Osteoblast (primary cell): Measurements from ENCODE around the gene AUTS2. TPM values are rescaled to one million over a fixed set of nuclear protein-coding genes. Genes with fewer than 3 reads are reported as not detected.

Source experiments
- DNase-seq: peaks from one replicate; pipeline ENCODE4 v3.0.0; 2011; ENCODE audit warnings: low spot score, mixed read lengths; ENCODE audit not compliant: insufficient read length; ENCODE audit errors: missing footprints
- H2AFZ ChIP-seq: 2 replicates; pipeline ENCODE4 v1.6.0; 2011; ENCODE audit warnings: mild to moderate bottlenecking, low read length
- H3K27ac ChIP-seq: 2 replicates; pipeline ENCODE4 v1.5.1; 2011; ENCODE audit warnings: mild to moderate bottlenecking, low read depth, low read length, moderate library complexity
- H3K27me3 ChIP-seq: 2 replicates; pipeline ENCODE4 v1.6.0; 2012; ENCODE audit warnings: mild to moderate bottlenecking, control low read depth, inconsistent platforms, low read length, moderate library complexity; ENCODE audit not compliant: insufficient read depth
- H3K36me3 ChIP-seq: 2 replicates; pipeline ENCODE4 v1.5.1; 2011; ENCODE audit warnings: mild to moderate bottlenecking, low read length, control low read depth, moderate library complexity; ENCODE audit not compliant: insufficient read depth
- H3K4me1 ChIP-seq: 2 replicates; pipeline ENCODE4 v1.5.1; 2011; ENCODE audit warnings: mild to moderate bottlenecking, low read length, control low read depth, moderate library complexity; ENCODE audit not compliant: insufficient read depth
- H3K4me2 ChIP-seq: 2 replicates; pipeline ENCODE4 v1.6.0; 2011; ENCODE audit warnings: mild to moderate bottlenecking, low read length; ENCODE audit not compliant: insufficient read depth
- H3K4me3 ChIP-seq: fragments of 200-600 bp; sonication (generic); 3 replicates; pipeline ENCODE4 v1.5.1; 2012; ENCODE audit warnings: mild to moderate bottlenecking, low read length, inconsistent platforms; ENCODE audit not compliant: insufficient read depth
- H3K79me2 ChIP-seq: 2 replicates; pipeline ENCODE4 v1.6.0; 2012; ENCODE audit warnings: mild to moderate bottlenecking, low read length, control low read depth, inconsistent platforms; ENCODE audit not compliant: insufficient read depth
- H3K9me3 ChIP-seq: 2 replicates; pipeline ENCODE4 v1.5.1; 2011; ENCODE audit warnings: low read depth, low read length, control low read depth
- H4K20me1 ChIP-seq: 2 replicates; pipeline ENCODE4 v1.6.0; 2012; ENCODE audit warnings: mild to moderate bottlenecking, low read length, control low read depth; ENCODE audit not compliant: insufficient read depth
- total RNA-seq: library from RNA; depleted of rRNA; stranded (reverse); fragments of >200 nt; gene quantifications from 2 replicates; pipeline ENCODE4 v1.2.3, GENCODE V29; 2012
- TF ChIP-seq, protein P1 (sequence below): IDR thresholded peaks from 2 replicates; pipeline ENCODE4 v1.5.1; 2011; ENCODE audit warnings: mild to moderate bottlenecking, low read depth, low read length, moderate library complexity; ENCODE audit errors: extremely low read depth

AUTS2 gene
- total RNA-seq, 1 donor, result 15.2 TPM

DNA sequence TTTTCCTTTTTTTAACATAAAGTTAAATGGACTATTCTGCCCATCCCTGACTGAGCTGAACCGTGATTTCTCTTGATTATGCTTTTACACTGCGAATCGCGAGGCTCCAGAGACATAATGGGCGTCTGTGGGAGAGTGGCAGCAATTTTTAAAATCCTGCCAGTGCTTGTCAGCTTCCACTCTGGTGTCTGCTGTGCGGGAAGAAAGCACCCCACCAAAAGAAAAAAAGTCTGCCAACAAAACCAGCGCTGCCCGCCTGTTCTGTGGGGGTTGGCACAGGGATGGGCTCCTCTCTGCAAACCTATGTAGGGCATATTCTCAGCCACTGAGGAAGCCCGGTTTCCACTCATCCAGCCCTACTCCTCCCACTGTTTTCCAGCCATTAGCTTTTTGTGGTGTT, 941.3 kb downstream of the AUTS2 start:
- no peak for DNase-seq
- Histone ChIP-seq H3K9me3 (no peaks in the 10 kb centered on the region), H2AFZ (no peak overlapping the region), H3K36me3 (no peaks in the 10 kb centered on the region), H3K27ac (no peak overlapping the region), H3K79me2 (no peaks in the 10 kb centered on the region), H3K4me1 (no peaks in the 10 kb centered on the region), H3K4me2 (no peak overlapping the region), H4K20me1 (no peaks in the 10 kb centered on the region), H3K27me3 (peaks cover 3% of the 10 kb centered on the region), H3K4me3 (no peak overlapping the region)
- TF ChIP-seq, protein P1, sequence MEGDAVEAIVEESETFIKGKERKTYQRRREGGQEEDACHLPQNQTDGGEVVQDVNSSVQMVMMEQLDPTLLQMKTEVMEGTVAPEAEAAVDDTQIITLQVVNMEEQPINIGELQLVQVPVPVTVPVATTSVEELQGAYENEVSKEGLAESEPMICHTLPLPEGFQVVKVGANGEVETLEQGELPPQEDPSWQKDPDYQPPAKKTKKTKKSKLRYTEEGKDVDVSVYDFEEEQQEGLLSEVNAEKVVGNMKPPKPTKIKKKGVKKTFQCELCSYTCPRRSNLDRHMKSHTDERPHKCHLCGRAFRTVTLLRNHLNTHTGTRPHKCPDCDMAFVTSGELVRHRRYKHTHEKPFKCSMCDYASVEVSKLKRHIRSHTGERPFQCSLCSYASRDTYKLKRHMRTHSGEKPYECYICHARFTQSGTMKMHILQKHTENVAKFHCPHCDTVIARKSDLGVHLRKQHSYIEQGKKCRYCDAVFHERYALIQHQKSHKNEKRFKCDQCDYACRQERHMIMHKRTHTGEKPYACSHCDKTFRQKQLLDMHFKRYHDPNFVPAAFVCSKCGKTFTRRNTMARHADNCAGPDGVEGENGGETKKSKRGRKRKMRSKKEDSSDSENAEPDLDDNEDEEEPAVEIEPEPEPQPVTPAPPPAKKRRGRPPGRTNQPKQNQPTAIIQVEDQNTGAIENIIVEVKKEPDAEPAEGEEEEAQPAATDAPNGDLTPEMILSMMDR, result no peak

DNA sequence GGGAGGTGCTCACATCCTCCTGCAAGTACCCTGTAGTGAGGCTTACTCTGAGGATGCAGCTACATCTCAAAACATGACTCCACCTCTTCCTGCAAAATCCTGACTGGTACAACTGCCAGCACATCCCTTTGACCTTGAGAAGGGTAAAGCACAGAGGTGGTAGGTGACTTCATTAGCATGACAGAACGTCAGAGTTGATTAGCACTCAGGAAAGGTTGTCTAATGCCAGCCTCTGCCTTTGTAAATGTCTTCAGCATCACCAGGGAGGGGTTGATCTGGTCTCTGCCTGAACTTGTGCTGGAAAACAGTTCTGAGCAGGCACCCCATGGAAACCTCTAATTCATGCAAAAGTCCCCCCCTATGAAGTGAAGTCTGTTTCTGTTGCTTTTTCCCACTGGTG, 942.4 kb downstream of the AUTS2 start:
- Histone ChIP-seq H4K20me1 (no peaks in the 10 kb centered on the region), H3K79me2 (no peaks in the 10 kb centered on the region), H3K4me2 (no peak overlapping the region), H3K27ac (no peak overlapping the region), H3K36me3 (no peaks in the 10 kb centered on the region), H3K9me3 (no peaks in the 10 kb centered on the region), H3K4me3 (no peak overlapping the region), H3K27me3 (peaks cover 3% of the 10 kb centered on the region), H3K4me1 (no peaks in the 10 kb centered on the region), H2AFZ (no peak overlapping the region)
- no peak for DNase-seq
- TF ChIP-seq, protein P1, result no peak

DNA sequence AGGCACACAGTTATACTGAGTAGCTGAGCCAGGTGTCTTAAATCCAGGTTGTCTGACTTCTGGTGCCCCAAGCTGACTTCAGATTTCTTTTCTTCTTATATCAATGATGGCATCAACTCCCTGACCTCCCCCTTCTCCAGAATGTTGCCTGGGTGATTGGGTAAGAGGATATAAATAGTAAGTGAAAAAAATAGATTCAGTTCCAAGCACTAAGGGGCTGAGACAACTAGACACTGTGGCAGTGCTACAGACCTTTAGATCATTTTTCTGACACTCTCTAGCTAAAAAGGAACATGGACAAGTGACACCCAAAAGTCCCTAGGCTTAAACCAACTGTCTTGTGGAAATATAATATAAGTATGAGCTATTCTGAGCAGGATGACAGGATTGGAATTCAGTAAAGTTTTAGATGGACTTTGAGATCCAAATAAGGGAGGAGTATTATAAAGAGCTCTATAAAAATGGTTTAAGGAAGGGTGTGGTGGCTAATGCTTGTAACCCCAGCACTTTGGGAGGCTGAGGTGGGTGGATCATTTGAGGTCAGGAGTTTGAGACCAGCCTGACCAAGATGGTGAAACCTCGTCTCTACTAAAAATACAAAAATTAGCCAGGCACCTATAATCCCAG, 944.6 kb downstream of the AUTS2 start:
- no peak for DNase-seq
- H4K20me1 ChIP-seq, result no peaks in the 10 kb centered on the region
- H3K79me2 ChIP-seq, result no peaks in the 10 kb centered on the region
- H3K27ac ChIP-seq, result no peak overlapping the region
- TF ChIP-seq, protein P1, result no peak
- no peaks in the 10 kb centered on the region for H3K4me1 ChIP-seq
- peaks cover 3% of the 10 kb centered on the region for H3K27me3 ChIP-seq
- H3K4me3 ChIP-seq, result no peak overlapping the region
- H3K9me3 ChIP-seq, result no peaks in the 10 kb centered on the region
- no peaks in the 10 kb centered on the region for H3K36me3 ChIP-seq
- no peak overlapping the region for H2AFZ ChIP-seq
- H3K4me2 ChIP-seq, result no peak overlapping the region

DNA sequence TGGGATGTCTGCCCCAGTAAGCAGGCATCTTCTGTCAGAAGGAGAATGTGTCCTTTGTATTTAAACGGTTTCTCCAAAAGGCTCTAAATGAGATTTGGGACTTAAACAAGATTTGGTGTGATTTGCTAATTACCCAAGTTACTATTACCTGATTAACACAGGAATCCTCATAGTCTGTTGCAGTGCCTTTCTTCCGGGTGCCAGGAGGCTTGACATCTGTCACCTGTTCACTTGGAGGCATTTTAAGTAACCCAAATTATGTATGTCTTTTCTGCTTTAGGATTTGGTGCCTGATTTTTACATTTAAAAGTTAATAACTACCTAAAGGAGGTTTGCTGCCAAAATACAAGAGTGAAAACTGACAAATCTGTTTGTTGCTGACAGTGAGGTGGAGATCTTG, 945.7 kb downstream of the AUTS2 start:
- H3K27me3 ChIP-seq, result peaks cover 3% of the 10 kb centered on the region
- H3K27ac ChIP-seq, result no peak overlapping the region
- TF ChIP-seq, protein P1, result no peak
- no peak overlapping the region for H3K4me3 ChIP-seq
- H3K36me3 ChIP-seq, result no peaks in the 10 kb centered on the region
- H4K20me1 ChIP-seq, result no peaks in the 10 kb centered on the region
- H2AFZ ChIP-seq, result no peak overlapping the region
- H3K4me1 ChIP-seq, result no peaks in the 10 kb centered on the region
- no peaks in the 10 kb centered on the region for H3K9me3 ChIP-seq
- H3K79me2 ChIP-seq, result no peaks in the 10 kb centered on the region
- DNase-seq, result peak; percentile 69
- no peak overlapping the region for H3K4me2 ChIP-seq
